DMS114 treated with DMSO at 0.1 percent for 48 hours (cell line): ENCODE data around the gene SPRR1B.
"Not testable (repeated sequence)": the region's sequence is repeated elsewhere in the genome, so short reads cannot be mapped to it uniquely, and the experiment has no call there.

Source experiments
- DNase-seq: peaks from one replicate; lab custom pipeline; 2025; ENCODE audit not compliant: unreplicated experiment; lab: John Stamatoyannopoulos, UW

Gene SPRR1B

GRCh38 chr1:153035211-153035610 is 4.2 kb downstream of the SPRR1B start:
- DNase-seq: no peak

- no peak for DNase-seq
Measured at GRCh38 chr1:153040950-153041631, 10.1 kb downstream of the SPRR1B start, which contains the start of gene SPRR2D. SPRR2D (minus strand) TSS chr1:153041120; CDS start chr1:153040346, 774 bp downstream.

- no peak for DNase-seq
Measured at GRCh38 chr1:153049211-153049610, 18.2 kb downstream of the SPRR1B start.

GRCh38 chr1:153056111-153056510 is 25.1 kb downstream of the SPRR1B start:
- not testable (repeated sequence) for DNase-seq

GRCh38 chr1:153057375-153057774 is 26.4 kb downstream of the SPRR1B start, which contains the start of gene SPRR2A:
SPRR2A (minus strand) TSS chr1:153057512; CDS start chr1:153056735, 777 bp downstream.
- DNase-seq: no peak

GRCh38 chr1:153058154-153058553 is 27.2 kb downstream of the SPRR1B start:
- DNase-seq: no peak

- no peak for DNase-seq
Measured at GRCh38 chr1:153058826-153059784, 28.1 kb downstream of the SPRR1B start.

GRCh38 chr1:153070243-153070642 is 39.2 kb downstream of the SPRR1B start:
- DNase-seq: no peak

- DNase-seq: no peak
Measured at GRCh38 chr1:153071511-153071910, 40.5 kb downstream of the SPRR1B start, which contains the start of gene SPRR2B. SPRR2B (minus strand) TSS chr1:153071611; CDS start chr1:153070839, 772 bp downstream.

GRCh38 chr1:153072806-153073726 is 42.1 kb downstream of the SPRR1B start:
- no peak for DNase-seq

GRCh38 chr1:153081736-153082135 is 50.7 kb downstream of the SPRR1B start:
- DNase-seq: no peak
